ENCODE results near the gene TUBB1. TPM values are rescaled to one million over a fixed set of nuclear protein-coding genes. Genes with fewer than 3 reads are reported as not detected.

The TUBB1 gene
- total and polyA plus RNA-seq, 2 of the 4 experiments (the other 2 are of a cell fraction): not detected

- Histone ChIP-seq H3K27ac (ENCODE audit: insufficient read depth, low read length) (0 out of 2 replicates have a peak overlapping the region, but pooled peaks have one; percentile 32), H3K4me3 (ENCODE audit: insufficient read depth, low read depth, low read length) (no peak overlapping the region), H2AFZ (replicated peaks; ENCODE audit: low read length, poor library complexity) (peak overlapping the region; percentile 67)
- TF ChIP-seq RFX5 (IDR thresholded peaks at IDR 0.05; ENCODE audit: low read depth, low read length) (no peak), CTCF (conservative IDR thresholded peaks at IDR 0.05; ENCODE audit: low read depth, low read length) (no peak), CEBPB (IDR thresholded peaks at IDR 0.05; ENCODE audit: low read depth, low read length) (no peak), RAD21 (IDR thresholded peaks at IDR 0.05; ENCODE audit: low read length) (no peak), RCOR1 (IDR thresholded peaks at IDR 0.05; ENCODE audit: insufficient replicate concordance, low read length) (no peak), SMC3 (IDR thresholded peaks at IDR 0.05; ENCODE audit: low read depth, low read length) (no peak), MAFK (IDR thresholded peaks at IDR 0.05; ENCODE audit: low read depth, low read length) (no peak), USF2 (IDR thresholded peaks at IDR 0.05; ENCODE audit: low read depth, low read length) (no peak), POLR2A (IDR thresholded peaks at IDR 0.05; ENCODE audit: low read depth, low read length) (no peak), MAZ (IDR thresholded peaks at IDR 0.05; ENCODE audit: borderline replicate concordance, low read depth, low read length) (no peak), FOS (IDR thresholded peaks at IDR 0.05; ENCODE audit: low read depth, low read length) (no peak), NFE2L2 (IDR thresholded peaks at IDR 0.05; ENCODE audit: low read depth, low read length) (no peak), MXI1 (IDR thresholded peaks at IDR 0.05; ENCODE audit: borderline replicate concordance, low read depth, low read length) (no peak), CHD1 (IDR thresholded peaks at IDR 0.05; ENCODE audit: low read depth, low read length) (no peak)
These were observed 8.0 kb upstream of the TUBB1 start for GRCh38 chr20:59010995-59011873.

More at GRCh38 chr20:59010995-59011873, 8.0 kb upstream of the TUBB1 start:
- H3K56ac ChIP-seq (ENCODE audit: extremely low read depth, insufficient read depth, low read length): no peak overlapping the region
- peak overlapping the region; percentile 77; the same call in 1 of the 2 replicates for H3K23ac ChIP-seq (ENCODE audit: low read depth, low read length)
- H2BK5ac ChIP-seq (ENCODE audit: low read depth, low read length, poor library complexity, severe bottlenecking): peak overlapping the region; percentile 77
- no peak for ATAC-seq (ENCODE audit: low read depth)
- H3K9me3 ChIP-seq (ENCODE audit: control insufficient read depth, insufficient read depth, low read length): no peaks in the 10 kb centered on the region
- intact Hi-C loops (cut with micrococcal nuclease) (no loop called here), in situ Hi-C loops (cut with MboI; ENCODE audit: low sequenced_read_pairs) (no loop called here), dilution Hi-C loops (cut with HindIII; ENCODE audit: low sequenced_read_pairs, unreplicated experiment) (no loop called here)
- DNase-seq: peak; percentile 71
- 63% methylated on average over 3 of the region's 17 CpGs; no CpG with 5 or more reads in 1 of the 2 experiments for WGBS, 2 experiments (ENCODE audit: extremely low coverage in 2 of 2, insufficient read length in 1 of 2)
- POLR2A ChIA-PET (ENCODE audit: unreplicated experiment): no interaction called here
- no peak overlapping the region for H3K9ac ChIP-seq (ENCODE audit: low read depth, low read length)
- peak overlapping the region; percentile 72; the same call in 1 of the 2 replicates for H2AK5ac ChIP-seq (ENCODE audit: low read depth, low read length)
- H4K8ac ChIP-seq (ENCODE audit: low read depth in 2 of 2, low read length in 2 of 2): peak overlapping the region; percentile 52 to 91; a peak in 1 of 4 replicates
- H3K14ac ChIP-seq (replicated peaks; ENCODE audit: low read depth, low read length): peak overlapping the region; percentile 53
- H2BK120ac ChIP-seq (ENCODE audit: low read depth, low read length): peak overlapping the region; percentile 89
- H2AK9ac ChIP-seq (replicated peaks; ENCODE audit: low read depth, low read length, poor library complexity): peak overlapping the region; percentile 18
- H4K5ac ChIP-seq (ENCODE audit: low read depth, low read length): peak overlapping the region; percentile 81; the same call in 1 of the 2 replicates
- peak overlapping the region; percentile 80 for H4K91ac ChIP-seq (ENCODE audit: insufficient read depth, low read depth, low read length)
- no TSS peak for BruUV-seq (replicated peaks)
- H3K4ac ChIP-seq (ENCODE audit: low read depth, low read length): peak overlapping the region; percentile 88
- H3K79me1 ChIP-seq (ENCODE audit: low read depth in 1 of 2, low read length in 2 of 2): peaks cover 4 to 6% of the 10 kb centered on the region in 2 experiments; a peak in 2 of 4 replicates
- no peaks in the 10 kb centered on the region for H4K20me1 ChIP-seq (ENCODE audit: insufficient read depth, low read length)
- CTCF ChIA-PET: no interaction called here
- H3K27me3 ChIP-seq (ENCODE audit: control insufficient read depth, insufficient read depth, low read length): no peaks in the 10 kb centered on the region
- peaks cover 20% of the 10 kb centered on the region for H3K4me1 ChIP-seq (ENCODE audit: control insufficient read depth, insufficient read depth, low read length)
- H3K4me2 ChIP-seq (ENCODE audit: low read depth, low read length): no peak overlapping the region
- peak overlapping the region; percentile 66; the same call in 1 of the 2 replicates for H3K18ac ChIP-seq (ENCODE audit: low read depth, low read length)
- H3K36me3 ChIP-seq (ENCODE audit: control insufficient read depth, insufficient read depth, low read length): no peaks in the 10 kb centered on the region
- H3K9me1 ChIP-seq (ENCODE audit: insufficient read depth, low read length): peaks cover 17% of the 10 kb centered on the region
- peak overlapping the region; percentile 4; the same call in 1 of the 2 replicates for H2BK20ac ChIP-seq (ENCODE audit: low read depth, low read length)
- H2BK15ac ChIP-seq (ENCODE audit: low read depth, low read length): no peak overlapping the region; the same call in 2 of the 3 replicates

Data from IMR-90 (cell line).